Measurements from ENCODE around the gene SPOUT1.
"Not testable (repeated sequence)": the region's sequence is repeated elsewhere in the genome, so short reads cannot be mapped to it uniquely, and the experiment has no call there.

Gene SPOUT1, protein sequence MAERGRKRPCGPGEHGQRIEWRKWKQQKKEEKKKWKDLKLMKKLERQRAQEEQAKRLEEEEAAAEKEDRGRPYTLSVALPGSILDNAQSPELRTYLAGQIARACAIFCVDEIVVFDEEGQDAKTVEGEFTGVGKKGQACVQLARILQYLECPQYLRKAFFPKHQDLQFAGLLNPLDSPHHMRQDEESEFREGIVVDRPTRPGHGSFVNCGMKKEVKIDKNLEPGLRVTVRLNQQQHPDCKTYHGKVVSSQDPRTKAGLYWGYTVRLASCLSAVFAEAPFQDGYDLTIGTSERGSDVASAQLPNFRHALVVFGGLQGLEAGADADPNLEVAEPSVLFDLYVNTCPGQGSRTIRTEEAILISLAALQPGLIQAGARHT

DNA sequence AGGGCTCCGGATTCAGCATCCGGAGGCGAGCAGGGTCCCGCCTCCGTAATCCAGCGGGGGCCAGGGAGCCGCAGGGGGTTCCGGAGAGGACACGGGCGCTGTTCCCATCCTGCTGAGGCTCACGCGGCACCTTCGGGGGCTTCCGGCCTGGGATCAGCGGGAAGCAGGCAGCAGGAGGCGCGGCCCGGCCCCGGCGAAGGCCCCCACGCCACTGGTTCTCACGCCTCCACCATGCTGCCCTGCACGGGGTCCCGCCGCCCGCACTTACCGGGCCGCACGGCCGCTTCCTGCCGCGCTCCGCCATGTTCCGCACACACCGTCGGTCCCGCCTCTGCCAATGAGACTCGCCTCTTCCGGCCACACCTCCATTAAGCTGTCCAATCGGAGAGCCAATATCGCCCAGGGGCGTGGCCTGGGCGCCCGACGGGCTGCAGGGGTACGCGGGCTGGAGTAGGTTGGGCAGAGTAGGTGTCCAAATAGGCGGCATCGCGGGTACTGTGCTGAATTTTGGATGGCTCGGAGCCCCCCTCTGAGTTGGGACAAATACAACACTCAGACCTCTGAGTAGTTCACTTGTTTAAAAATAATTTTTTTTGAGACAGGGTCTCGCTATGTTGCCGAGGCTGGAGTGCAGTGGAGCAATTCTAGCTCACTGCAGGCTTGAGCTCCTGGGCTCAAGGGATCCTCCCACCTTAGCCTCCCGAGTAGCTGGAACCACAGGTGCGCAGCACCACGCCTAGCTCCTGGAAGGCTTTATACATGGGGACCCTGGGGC lies at the start of gene SPOUT1:
TSS of gene SPOUT1 (minus strand) at position 318 of the 775 bp plus-strand sequence. CDS start at position 304, 14 bp downstream.
- DNase-seq, result peak; percentile 76

DNA sequence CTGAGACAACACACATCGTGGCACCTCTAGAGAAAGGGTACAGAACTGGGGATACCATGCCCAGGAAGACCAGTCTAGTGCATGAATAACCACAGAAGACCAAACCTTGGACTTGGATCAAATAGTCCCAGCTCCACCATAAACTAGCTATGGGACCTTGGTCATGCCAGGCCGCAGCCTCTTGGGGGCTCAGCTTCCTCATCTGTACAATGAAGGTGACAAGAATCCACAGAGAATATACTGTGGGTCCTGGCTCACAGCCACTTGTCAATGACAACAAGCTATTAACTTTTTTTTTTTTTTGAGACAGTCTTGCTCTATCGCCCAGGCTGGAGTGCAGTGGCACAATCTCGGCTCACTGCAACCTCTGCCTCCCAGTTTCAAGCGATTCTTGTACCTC lies 48.3 kb upstream of the SPOUT1 start:
- no peak for DNase-seq

DNA sequence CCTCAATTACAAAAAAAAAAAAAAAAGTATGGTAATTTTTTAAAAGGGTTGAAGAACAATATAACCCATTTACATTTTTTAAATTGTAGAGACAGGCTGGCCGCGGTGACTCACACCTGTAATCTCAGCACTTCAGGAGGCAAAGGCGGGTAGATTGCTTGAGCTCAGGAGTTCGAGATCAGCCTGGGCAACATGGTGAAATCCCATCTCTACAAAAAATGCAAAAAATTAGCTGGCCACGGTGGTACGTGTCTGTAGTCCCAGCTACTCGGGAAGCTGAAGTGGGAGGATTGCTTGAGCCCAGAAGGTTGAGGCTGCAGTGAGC lies 41.3 kb upstream of the SPOUT1 start:
- not testable (repeated sequence) for DNase-seq

DNA sequence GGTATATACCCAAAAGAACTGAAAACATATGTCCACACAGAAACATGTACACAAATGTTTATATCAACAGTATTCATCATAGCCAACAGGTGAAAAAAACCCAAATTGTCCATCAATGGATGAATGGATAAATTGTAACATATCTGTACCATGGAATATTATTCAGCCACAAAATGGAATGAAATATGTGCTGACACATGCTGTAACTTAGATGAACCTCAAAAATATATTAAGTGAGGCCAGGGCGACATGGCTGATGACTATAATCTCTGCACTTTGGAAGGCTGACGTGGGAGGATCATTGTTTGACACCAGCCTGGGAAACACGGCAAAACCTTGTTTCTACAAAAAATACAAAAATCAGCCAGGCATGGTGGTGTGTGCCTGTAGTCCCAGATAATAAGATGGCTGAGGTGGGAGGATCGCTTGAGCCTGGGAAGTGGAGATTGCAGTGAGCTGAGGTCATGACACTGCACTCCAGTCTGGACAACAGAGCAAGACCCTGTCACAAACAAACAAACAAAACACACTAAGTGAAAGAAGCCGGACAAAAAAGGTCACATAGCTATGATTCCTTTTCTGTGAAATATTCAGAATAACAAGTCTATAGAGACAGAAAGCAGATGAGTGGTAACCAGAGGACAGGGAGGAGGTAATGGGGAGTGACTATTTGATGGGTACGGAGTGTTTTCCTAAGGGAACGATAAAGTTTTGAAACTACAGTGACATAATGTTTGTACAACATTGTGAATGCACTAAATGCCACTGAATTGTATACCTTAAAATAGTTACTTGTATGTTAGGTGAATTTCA lies 40.7 kb upstream of the SPOUT1 start:
- DNase-seq, result no peak

DNA sequence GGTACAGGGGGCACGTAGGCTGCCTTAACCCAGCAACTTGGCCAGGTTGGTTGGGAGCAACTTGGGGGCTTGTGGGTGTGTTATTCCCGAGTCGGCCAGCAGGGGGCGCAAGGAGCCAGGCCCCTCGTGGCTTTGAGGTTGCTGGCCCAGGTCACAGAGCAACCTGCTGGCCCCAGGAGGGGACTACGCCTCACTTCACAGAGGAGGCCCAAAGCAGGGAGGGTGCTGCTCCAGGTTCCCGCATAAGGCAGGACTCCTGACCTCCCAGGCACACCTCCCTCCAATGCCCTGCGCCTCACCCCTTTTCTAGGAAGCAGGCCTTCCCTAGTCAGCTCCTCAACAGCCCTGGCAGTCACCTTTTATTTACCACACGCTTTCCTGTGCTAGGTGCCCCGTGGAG lies 34.1 kb upstream of the SPOUT1 start:
- DNase-seq, result no peak

DNA sequence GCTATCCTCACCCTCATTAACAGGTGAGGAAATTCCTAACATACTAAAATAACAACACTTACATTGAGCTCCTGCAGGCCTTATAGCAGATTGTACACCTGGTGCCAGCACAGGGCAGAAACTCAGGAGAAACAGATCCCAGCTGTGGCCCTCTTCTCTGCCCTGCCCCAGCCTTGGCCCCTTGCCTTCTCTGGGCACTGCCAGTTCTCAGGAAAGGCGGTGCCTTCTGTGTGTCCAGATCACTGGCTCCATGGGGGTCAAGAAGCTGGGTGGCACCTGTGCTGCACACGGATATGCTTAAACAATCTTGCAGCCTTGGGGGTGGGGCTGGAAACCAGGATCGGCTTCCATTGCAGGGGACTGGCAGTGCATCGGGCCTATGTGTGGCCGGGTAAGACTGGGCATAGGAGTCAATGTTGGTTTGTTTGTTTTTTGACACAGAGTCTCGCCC lies 32.8 kb upstream of the SPOUT1 start:
- no peak for DNase-seq

DNA sequence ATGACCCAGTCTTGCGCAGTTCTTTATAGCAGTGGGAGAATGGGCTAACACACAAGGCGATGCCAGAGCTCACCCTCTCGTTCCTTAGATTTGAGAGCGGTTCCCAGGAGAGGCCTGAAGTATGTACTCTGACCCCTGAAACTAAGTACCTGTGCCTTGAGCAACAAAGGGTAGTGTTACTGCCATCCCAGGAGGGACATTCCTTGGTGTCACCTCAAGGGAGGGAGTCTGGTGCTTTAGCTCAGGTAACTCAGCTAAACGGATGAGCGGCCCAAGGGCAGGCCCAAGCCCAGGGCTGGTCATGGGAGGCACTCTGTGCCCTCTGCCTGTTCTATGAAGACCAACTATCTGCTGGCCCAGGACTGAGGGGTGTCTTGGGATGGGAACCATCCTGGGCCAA lies 31.9 kb upstream of the SPOUT1 start:
- no peak for DNase-seq

DNA sequence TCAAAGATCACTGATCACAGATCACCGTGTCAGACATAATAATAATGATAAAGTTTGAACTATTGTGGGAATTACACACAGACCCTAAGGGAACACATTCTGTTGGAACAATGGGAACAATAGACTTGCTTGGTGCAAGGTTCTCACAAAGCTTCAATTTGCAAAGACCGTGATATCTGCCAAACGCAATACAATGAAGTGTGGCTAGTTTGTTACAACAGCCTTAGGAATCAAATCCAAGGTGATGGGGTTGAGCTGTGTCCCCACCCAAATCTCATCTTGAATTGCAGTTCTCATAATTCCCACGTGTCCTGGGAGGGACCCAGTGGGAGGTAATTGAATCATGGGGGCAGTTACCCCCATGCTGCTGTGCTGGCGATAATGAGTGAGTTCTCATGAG lies 31.3 kb upstream of the SPOUT1 start:
- DNase-seq, result no peak

DNA sequence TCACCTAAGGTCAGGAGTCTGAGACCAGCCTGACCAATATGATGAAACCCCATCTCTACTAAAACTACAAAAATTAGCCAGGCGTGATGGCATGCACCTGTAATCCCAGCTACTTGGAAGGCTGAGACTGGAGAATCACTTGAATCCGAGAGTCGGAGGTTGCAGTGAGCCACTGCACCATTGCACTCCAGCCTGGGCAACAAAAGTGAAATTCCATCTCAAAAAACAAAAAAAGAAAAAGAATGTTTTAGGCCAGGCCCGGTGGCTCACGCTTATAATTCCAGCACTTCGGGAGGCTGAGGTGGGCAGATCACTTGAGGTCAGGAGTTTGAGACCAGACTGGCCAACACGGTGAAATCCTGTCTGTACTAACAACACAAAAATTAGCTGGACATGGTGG lies 28.9 kb upstream of the SPOUT1 start:
- not testable (repeated sequence) for DNase-seq

DNA sequence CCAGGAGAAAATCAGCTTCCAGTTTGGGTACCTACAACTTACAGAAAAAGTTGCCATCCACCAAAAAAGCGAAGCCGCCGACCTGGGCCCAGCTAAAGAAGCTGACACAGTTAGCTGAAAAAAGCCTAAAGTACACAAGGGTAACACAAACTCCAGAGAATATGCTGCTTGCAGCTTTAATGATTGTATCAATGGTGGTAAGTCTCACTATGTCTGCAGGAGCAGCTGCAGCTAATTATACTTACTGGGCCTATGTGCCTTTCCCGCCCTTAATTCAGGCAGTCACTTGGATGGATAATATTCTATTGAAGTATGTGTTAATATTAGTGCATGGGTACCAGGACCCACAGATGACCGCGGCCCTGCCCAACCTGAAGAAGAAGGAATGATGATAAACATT lies 24.9 kb upstream of the SPOUT1 start:
- not testable (repeated sequence) for DNase-seq

DNA sequence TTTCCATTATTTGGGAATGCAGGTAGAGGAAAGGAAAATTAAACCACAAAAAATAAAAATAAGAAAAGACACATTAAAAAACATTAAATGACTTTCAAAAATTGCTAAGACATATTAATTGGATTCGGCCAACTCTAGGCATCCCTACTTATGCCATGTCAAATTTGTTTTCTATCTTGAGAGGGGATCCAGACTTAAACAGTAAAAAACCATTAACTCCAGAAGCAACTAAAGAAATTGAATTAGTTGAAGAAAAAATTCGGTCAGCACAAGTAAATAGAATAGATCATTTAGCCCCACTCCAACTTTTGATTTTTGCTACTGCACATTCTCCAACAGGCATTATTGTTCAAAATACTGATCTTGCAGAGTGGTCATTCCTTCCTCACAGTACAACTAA lies 23.1 kb upstream of the SPOUT1 start:
- not testable (repeated sequence) for DNase-seq

DNA sequence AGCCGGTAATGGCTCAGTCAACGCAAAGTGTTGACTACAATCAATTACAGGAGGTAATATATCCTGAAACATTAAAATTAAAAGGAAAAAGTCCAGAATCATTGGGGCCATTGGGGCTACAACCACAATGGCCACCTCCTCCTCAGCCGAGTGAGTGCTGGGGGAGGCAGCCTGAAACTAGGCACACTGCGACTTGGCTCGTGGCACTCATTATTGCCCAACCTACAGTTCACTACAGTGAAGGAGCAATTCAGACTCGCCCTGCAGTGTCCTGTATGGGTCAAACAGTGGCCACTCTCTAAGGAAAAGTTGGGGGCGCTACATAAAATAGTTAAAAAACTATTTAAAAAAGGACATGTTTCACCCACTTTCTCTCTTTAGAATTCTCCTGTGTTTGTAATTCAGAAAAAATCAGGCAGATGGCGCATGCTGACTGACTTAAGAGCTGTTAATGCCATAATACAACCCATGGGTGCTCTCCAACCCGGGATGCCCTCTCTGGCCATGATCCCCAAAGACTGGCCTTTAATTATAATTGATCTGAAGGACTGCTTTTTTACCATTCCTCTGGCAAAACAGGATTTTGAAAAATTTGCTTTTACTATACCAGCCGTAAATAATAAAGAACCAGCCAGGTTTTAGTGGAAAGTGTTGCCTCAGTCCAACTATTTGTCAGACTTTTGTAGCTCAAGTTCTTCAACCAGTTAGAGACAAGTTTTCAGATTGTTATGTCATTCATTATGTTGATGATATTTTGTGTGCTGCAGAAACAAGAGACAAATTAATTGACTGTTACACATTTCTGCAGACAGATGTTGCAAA lies 22.4 kb upstream of the SPOUT1 start:
- not testable (repeated sequence) for DNase-seq

DNA sequence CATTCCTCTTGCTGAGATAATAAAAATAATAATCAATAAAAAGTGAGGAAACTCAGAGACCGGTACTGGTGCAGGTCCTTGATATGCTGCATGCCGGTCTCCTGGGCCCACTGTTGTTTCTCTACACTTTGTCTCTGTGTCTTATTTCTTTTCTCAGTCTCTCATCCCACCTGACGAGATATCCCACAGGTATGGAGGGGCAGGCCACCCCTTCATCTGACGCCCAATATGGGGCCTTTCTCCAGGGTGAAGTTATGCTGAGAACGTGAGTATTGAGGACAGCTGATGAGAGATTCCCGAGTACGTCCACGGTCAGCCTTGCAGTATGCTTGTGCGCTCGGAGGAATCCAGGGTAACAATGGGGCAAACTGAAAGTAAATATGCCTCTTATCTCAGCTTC lies 21.4 kb upstream of the SPOUT1 start:
- DNase-seq, result not testable (repeated sequence)

DNA sequence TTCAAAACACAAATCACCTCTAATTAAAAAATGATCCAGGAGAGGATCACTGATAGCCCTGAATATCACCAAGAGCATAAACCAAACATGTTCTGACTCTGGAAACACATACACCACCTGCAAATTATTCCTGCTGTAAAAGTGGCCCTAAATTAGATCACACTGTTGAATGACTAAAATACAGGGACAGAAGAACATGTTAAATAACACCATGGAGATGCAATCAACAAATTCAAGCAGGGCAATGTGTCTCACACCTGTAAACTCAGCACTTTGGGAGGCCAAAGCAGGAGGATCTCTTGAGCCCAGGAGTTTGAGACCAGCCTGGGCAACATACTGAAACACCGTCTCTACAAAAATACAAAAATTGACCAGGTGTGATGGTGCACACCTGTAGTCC lies 18.2 kb upstream of the SPOUT1 start:
- DNase-seq, result no peak

DNA sequence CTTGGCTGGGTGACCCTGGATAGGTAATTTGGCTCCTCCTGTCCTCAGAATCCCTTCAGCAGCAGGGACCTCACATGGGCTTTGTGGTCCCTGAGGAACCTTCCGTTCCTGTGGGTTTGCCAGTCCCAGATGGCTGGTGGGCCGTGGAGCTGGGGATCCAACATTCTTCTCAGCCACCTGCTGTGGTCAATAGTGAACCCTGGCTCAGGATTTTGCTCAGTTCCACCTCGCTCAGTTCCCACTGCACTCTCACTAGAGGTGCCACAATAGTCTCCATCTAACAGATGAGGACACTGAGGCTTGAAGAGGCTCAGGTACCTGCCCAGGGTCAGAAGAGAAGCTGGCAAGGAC lies 17.1 kb upstream of the SPOUT1 start:
- no peak for DNase-seq

DNA sequence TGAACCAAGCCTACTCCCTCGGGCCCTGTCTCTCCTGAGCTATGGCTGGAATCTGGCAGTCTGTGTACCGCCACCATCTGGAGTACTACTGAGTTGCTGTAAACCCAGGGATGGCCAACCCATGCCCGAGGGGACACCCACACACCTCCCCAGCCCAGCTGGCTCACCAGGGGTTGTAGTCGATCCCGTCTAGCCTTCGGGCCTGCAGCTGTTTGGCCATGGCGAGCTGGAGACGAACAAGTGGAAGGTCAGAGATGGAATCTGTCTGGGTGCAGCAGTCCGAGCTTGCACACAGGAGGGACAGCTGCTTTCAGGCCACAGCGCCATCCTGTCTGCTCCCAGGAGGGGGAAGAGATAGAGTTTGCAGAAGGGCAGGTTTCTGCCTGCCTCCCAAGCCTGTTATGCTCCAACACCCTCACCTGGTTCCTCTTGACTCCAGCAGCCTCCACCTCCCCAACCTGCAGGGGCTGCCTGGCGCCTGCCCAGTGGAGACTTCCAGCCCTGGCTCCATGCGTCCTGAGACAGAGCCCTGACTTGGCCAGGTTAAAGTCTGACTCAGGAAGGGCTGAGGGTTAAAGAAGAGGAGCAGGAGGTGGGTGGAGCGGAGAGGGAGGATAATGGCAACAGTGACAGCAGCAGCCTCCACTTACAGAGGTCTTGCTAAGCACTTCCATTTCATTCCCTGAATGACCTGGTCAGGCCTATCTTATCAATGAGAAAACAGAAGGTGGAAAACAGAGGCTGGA lies 15.8 kb upstream of the SPOUT1 start:
- no peak for DNase-seq

DNA sequence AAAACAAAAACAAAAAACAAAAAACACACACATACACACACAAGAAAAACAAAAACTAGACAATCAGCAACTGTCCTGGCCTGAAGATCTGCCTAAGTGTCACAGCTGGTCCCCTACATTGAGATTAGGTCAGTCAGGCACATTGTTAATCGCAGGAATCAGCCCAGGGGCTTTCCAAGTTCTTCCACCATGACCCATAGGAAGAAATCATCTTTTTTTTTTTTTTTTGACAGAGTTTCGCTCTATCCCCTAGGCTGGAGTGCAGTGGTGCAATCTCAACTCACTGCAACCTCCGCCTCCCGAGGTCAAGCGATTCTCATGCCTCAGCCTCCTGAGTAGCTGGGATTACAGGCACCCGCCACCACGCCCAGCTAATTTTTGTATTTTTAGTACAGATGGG lies 13.6 kb upstream of the SPOUT1 start:
- not testable (repeated sequence) for DNase-seq

DNA sequence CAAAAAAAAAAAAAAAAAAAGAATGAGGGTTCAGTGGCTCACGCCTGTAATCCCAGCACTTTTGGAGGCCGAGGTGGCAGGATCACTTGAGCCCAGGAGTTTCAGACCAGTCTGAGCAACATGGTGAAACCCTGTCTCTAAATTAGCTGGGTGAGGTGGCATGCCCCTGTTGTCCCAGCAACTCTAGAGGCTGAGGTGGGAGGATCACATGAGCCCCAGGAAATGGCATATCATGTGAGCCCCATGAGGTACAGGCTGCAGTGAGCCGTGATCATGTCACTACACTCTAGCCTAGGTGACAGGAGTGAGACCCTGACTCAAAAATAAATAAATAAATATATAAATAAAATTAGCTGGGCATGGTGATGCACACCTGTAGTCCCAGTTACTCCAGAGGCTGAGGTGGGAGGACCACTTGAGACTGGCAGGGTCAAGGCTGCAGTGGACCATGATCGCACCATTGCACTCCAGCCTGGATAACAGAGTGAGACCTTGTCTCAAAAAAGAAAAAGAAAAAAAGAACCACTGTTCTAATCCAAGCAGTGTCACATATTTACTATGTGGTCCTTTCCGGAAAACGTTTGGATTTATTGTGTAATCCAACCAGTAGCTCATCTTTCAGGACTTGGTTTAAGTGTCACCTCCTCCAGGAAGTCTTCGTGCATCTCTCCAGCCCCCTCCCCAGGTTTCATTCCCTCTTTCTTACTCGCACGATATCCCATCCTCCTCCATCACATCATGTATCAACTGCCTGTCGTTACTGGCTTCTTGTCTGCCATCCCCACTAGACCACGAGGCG lies 12.3 kb upstream of the SPOUT1 start:
- no peak for DNase-seq

DNA sequence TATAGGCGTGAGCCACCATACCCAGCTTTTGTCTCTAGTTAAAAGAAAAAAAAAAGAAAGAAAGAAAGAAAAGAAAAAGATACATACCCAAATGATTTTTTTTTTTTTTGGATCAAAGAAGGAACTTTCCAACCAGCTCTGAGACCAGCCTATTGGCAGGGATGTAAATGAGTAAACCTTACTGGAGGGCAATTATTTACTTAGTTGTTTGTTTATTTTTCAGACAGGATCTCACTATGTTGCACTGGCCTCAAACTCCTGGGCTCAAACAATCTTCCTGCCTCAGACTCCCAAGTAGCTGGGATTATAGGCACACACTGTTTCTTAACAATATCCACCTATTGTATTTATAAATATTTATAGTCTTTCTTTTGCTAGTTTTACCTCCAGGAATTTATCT lies 10.9 kb upstream of the SPOUT1 start:
- DNase-seq, result no peak

DNA sequence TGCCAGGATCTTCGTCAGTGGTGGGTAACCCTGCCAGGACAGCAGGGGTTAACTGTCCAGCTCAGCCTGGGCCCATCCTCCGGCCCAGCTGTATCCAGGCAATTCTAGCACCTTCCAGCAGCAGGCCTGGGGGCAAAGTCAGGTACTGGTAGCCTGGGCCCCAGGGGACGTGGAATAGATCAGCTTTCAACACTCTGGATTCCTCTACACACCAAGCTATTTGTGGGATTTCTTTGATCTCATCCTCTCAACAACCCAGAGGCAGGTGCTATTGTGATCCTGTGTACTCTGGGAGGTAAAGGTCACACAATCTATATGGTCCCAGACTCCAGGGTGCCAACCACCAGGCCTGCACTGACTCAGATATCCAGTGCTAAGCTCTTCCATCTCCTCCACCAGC lies 8.7 kb upstream of the SPOUT1 start:
- no peak for DNase-seq

DNA sequence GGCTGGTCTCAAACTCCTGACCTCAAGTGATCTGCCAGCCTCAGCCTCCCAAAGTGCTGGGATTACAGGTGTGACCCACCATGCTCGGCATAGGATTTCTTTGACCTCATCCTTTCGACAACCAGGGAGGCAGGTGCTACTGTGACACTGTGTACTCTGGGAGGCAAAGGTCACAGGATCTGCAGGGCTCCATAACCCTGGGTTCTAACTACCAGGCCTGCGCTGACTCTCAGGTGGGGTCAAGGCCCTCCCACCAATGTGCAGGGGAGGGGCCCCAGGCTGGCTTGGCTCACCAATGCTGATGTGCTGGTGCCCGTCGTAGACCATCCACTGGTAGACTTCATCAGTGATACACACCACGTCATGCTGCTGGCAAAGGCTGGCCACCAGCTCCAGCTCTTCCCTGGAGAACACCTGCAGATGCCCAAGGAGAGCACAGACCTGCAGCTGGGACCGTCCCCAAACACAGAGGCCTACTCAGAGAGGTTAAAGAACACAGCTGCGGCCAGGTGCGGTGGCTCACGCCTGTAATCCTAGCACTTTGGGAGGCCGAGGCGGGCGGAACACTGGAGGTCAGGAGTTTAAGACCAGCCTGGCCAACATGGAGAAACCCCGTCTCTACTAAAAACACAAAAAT lies 7.0 kb upstream of the SPOUT1 start:
- DNase-seq, result no peak

All from SIG-M5 (cell line).